Stimulated activated CD8-positive, alpha-beta memory T cell treated with anti-CD3 and anti-CD28 coated beads, Interleukin-2, amount 100 ng/mL, for 48 hours (primary cell): ENCODE measurements around the gene NMT1.

Experiments used
- DNase-seq, 2 donors: peaks; one replicate each; pipeline ENCODE4 v3.0.0-alpha.2; 2020; ENCODE audit warnings: low read depth in 2 of 2

Gene NMT1

GRCh38 chr17:45135978-45136791, 75.1 kb downstream of the NMT1 start:
- no peak for DNase-seq

- DNase-seq, result no peak
Measured at GRCh38 chr17:45136846-45137560, 75.9 kb downstream of the NMT1 start.

- no peak for DNase-seq
Measured at GRCh38 chr17:45137561-45138305, 76.6 kb downstream of the NMT1 start.

- no peak for DNase-seq
Measured at GRCh38 chr17:45138911-45139532, 77.9 kb downstream of the NMT1 start.

- DNase-seq, result no peak
Measured at GRCh38 chr17:45139533-45139920, 78.4 kb downstream of the NMT1 start.

GRCh38 chr17:45143094-45143670, 82.1 kb downstream of the NMT1 start:
- no peak for DNase-seq

GRCh38 chr17:45143767-45144198, 82.7 kb downstream of the NMT1 start:
- peak in 1 of 2 donors; percentile 27 for DNase-seq

- DNase-seq, result peak in 1 of 2 donors; percentile 26
Measured at GRCh38 chr17:45144199-45145034, 83.3 kb downstream of the NMT1 start.

- DNase-seq, result no peak
Measured at GRCh38 chr17:45145035-45145389, 83.9 kb downstream of the NMT1 start.

- no peak for DNase-seq
Measured at GRCh38 chr17:45146166-45146565, 85.0 kb downstream of the NMT1 start.

GRCh38 chr17:45146592-45146889, 85.4 kb downstream of the NMT1 start:
- DNase-seq, result no peak

GRCh38 chr17:45146890-45147580, 85.9 kb downstream of the NMT1 start:
- DNase-seq, result no peak

GRCh38 chr17:45147581-45148182, 86.6 kb downstream of the NMT1 start:
- peak; percentile 68 to 74 for DNase-seq

GRCh38 chr17:45148183-45149036, 87.3 kb downstream of the NMT1 start, which contains the start of gene HEXIM1:
TSS of gene HEXIM1 (plus strand) at chr17:45148475. CDS start at chr17:45149191, 716 bp downstream.
- DNase-seq, result peak; percentile 97

- peak; percentile 63 to 68 for DNase-seq
Measured at GRCh38 chr17:45149037-45149668, 88.0 kb downstream of the NMT1 start.

- no peak for DNase-seq
Measured at GRCh38 chr17:45149669-45150664, 88.8 kb downstream of the NMT1 start.
